WERI-Rb-1 (cell line): Measurements from ENCODE around the gene CLEC20A.

Source experiments
- DNase-seq: peaks from one replicate; pipeline ENCODE4 v3.0.0-alpha.2; 2020
- H3K27ac ChIP-seq: fragments of 250-450 bp; sonication (Bioruptor Pico); 2 replicates; pipeline ENCODE4 v1.5.1; 2020; ENCODE audit warnings: mild to moderate bottlenecking, moderate library complexity
- H3K27me3 ChIP-seq: fragments of 250-450 bp; sonication (Bioruptor Pico); 2 replicates; pipeline ENCODE4 v1.5.1; 2021; ENCODE audit warnings: mild to moderate bottlenecking, low read depth, moderate library complexity; ENCODE audit not compliant: insufficient read depth, severe bottlenecking
- H3K36me3 ChIP-seq: fragments of 250-450 bp; sonication (Bioruptor Pico); 2 replicates; pipeline ENCODE4 v1.5.1; 2020; ENCODE audit warnings: mild to moderate bottlenecking, moderate library complexity
- H3K4me3 ChIP-seq: 2 replicates; pipeline ENCODE4 v1.5.1; 2011; ENCODE audit warnings: low read depth, mild to moderate bottlenecking, control low read depth, low read length
- H3K9me3 ChIP-seq: fragments of 250-450 bp; sonication (Bioruptor Pico); 2 replicates; pipeline ENCODE4 v1.5.1; 2021; ENCODE audit warnings: mild to moderate bottlenecking, moderate library complexity; ENCODE audit not compliant: severe bottlenecking
- TF ChIP-seq, protein P1 (sequence below): IDR thresholded peaks from 2 replicates; pipeline ENCODE4 v1.5.1; 2011; ENCODE audit warnings: low read depth, mild to moderate bottlenecking, control low read depth, inconsistent platforms, low read length

The CLEC20A gene

DNA sequence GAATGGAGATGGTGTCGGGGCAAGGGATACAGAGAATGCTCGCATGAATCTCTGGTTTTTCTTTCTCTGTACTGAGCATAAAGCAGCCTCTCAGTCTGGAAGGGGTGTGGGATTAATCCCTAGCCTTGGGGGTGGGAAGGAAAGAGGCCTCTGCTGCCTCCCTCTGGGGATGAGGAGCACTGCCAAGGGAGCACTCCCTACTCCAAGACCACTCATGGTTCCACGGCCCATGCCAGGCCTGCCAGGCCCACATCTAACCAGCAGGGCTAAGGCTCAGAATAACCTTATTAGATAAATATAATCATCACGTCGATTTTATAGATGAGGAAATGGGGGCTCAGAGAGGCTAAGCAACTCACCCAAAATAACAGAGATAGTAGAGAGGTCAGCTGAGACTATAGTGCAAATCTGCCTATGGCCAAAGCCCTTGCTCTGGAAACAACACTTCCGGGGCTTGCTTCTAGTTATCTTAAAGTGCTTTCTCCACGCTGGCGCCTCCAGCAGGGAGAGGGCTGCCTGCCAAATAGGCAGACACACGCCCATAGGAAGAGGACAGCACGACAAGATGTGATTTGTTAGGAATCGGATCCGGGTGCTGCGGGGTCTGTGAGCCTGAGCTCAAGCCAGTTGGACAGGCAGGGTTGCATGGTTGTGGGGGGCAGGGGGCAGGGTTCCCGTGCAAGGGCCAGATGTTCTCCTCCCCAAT, 16.7 kb upstream of the CLEC20A start:
- H3K36me3 ChIP-seq, result no peaks in the 10 kb centered on the region
- TF ChIP-seq, protein P1, sequence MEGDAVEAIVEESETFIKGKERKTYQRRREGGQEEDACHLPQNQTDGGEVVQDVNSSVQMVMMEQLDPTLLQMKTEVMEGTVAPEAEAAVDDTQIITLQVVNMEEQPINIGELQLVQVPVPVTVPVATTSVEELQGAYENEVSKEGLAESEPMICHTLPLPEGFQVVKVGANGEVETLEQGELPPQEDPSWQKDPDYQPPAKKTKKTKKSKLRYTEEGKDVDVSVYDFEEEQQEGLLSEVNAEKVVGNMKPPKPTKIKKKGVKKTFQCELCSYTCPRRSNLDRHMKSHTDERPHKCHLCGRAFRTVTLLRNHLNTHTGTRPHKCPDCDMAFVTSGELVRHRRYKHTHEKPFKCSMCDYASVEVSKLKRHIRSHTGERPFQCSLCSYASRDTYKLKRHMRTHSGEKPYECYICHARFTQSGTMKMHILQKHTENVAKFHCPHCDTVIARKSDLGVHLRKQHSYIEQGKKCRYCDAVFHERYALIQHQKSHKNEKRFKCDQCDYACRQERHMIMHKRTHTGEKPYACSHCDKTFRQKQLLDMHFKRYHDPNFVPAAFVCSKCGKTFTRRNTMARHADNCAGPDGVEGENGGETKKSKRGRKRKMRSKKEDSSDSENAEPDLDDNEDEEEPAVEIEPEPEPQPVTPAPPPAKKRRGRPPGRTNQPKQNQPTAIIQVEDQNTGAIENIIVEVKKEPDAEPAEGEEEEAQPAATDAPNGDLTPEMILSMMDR, result peak; percentile 35; the same call in 1 of the 2 replicates
- no peaks in the 10 kb centered on the region for H3K9me3 ChIP-seq
- H3K27ac ChIP-seq, result no peak overlapping the region
- H3K27me3 ChIP-seq, result no peaks in the 10 kb centered on the region
- DNase-seq, result no peak
- H3K4me3 ChIP-seq, result no peak overlapping the region

DNA sequence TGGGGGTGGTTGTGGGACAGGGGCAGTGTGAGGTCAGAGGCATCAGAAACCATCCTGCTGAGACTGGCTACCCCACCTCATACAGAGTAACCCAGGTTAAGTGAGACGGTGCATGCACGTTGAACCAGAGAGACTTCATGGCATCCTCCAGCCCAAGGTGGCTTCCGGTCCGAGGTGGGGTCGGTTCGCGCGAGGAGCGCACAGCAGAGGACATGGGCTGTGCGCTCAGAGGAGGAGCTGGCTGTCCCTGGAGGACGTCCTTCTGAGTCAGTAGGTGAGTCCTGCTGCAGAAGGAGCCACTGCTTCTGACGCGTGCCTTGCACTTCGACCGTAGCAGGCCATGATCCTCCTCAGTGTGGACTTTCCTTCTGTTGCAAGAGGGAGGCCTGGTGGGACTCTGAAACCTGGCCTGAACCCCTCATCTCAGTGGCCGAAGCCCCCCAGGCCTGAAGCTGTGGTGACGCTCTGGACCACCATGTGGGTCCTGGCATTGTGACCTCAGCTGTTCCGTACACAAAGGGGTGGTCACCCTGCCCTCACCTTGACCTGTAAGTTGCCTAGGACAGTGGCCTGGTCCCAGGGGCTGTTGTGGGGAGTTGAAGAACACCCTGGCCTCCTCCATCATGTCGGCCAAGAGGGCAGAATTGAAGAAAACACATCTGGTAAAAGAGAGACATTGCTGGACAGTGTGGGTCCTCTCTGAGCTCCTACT, 16.0 kb upstream of the CLEC20A start, which contains the start of gene TEX35:
Gene TEX35, plus strand, starts transcription at position 544 of the 712 bp plus-strand sequence. Its CDS starts 80 bp downstream, at position 624.
- Histone ChIP-seq H3K36me3 (no peaks in the 10 kb centered on the region), H3K27me3 (no peaks in the 10 kb centered on the region), H3K27ac (no peak within 1 kb of the TSS), H3K4me3 (no peak within 1 kb of the TSS), H3K9me3 (no peaks in the 10 kb centered on the region)
- TF ChIP-seq, protein P1, result no peak
- DNase-seq, result no peak

DNA sequence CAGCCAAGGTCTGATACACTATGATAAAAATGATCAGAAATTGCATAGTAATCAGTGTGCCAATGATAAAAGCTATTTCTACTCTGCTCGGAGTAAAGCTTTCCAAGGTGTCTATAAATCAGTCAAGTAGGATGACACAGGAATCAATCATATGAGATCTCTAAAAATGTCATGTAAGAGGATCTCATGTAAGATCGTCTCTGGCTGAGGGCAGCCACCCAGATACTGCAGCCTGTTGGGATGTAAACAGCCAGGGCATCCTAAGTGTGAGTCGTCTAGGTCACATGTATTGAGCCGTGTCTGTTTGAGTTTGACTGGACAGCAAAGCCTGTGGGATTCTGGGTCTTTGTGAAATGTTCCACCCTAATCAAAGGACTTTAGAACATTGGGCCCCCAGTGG, 13.4 kb upstream of the CLEC20A start:
- no peak for DNase-seq
- Histone ChIP-seq H3K27me3 (no peaks in the 10 kb centered on the region), H3K4me3 (no peak overlapping the region), H3K27ac (no peak overlapping the region), H3K36me3 (no peaks in the 10 kb centered on the region), H3K9me3 (no peaks in the 10 kb centered on the region)
- TF ChIP-seq, protein P1, result no peak

DNA sequence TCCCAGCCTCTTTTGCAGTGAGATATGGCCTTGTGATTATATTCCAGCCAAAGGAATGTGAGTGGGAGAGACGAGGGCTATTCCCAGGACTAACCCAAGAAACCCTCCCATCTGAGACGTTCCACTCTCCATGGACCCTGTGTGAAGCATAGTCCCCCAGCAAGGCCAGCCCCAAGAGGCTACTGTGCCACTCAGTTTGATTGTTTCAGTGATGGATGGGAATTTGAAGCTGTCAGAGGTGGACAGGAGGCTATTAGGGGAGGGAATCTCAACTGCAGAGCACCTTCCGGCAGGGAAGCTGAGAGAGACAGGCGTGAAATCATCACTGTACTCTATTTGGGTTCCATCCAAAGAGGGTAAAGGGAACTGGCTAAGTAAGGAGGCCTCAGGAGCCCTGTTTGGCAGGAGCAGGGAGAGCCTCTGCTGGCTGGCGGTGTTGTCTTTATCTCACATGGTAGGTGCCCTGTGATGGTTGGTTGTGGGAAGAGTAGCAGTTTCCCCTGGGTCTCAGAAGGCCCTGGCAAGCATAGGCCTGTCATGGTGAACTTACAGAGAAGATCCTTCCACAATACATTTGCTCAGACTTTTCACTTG, 12.7 kb upstream of the CLEC20A start:
- no peaks in the 10 kb centered on the region for H3K9me3 ChIP-seq
- no peaks in the 10 kb centered on the region for H3K36me3 ChIP-seq
- H3K27ac ChIP-seq, result no peak overlapping the region
- TF ChIP-seq, protein P1, result no peak
- no peak for DNase-seq
- no peaks in the 10 kb centered on the region for H3K27me3 ChIP-seq
- no peak overlapping the region for H3K4me3 ChIP-seq

DNA sequence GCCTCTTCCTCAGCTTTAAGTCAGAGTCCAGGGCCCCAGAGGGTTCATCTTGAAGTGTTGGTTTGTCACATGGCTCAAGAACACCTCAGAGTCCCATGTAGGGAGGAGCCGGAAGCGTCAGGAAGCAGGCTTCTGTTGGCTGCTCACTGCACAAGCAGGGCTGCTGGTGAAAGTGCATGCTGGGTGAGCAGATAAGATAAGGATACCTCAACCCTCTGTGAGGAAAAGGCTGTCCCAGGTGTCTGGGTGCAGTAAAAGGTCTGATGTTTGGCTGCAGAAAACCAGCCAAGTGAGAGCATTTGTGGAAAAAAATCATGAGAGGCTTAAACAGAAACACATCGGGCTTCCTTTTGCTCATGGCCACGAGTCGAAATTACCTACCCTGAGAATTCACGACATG, 9.9 kb upstream of the CLEC20A start:
- Histone ChIP-seq H3K27me3 (no peaks in the 10 kb centered on the region), H3K4me3 (no peak overlapping the region), H3K36me3 (no peaks in the 10 kb centered on the region), H3K27ac (no peak overlapping the region), H3K9me3 (no peaks in the 10 kb centered on the region)
- TF ChIP-seq, protein P1, result no peak
- no peak for DNase-seq
